ENCODE results near the gene VAT1. TPM values are rescaled to one million over a fixed set of nuclear protein-coding genes. Genes with fewer than 3 reads are reported as not detected.
"Not testable (repeated sequence)": the region's sequence is repeated elsewhere in the genome, so short reads cannot be mapped to it uniquely, and the experiment has no call there.

Gene VAT1
- total and polyA plus RNA-seq, 2 experiments from 2014 or later: 223 to 238 TPM

DNA sequence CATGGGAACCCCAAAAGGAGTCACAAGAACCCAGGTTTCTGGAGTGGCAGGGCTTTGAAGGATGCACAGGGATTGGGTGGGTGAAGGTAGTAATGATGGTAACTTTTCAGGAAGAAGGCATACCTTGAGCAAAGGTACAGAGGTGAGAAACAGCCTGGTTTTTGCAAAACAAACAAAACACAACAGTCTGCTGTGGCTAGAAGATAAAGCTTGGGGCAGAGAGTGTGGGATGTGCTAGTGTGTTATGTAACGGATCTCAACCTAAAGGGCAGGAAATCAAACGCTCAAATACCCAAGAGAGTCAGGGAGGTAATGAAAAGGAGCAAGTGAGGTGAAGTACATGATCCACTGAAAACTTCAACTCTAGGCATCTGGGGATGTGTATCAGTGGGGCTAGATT lies 46.9 kb downstream of the VAT1 start:
- DNase-seq: no peak
- Histone ChIP-seq H3K36me3 (ENCODE audit: low read depth) (no peaks in the 10 kb centered on the region), H3K27me3 (replicated peaks; ENCODE audit: insufficient read depth) (no peaks in the 10 kb centered on the region), H3K4me1 (ENCODE audit: insufficient read depth) (peaks cover 5% of the 10 kb centered on the region; the same call in 1 of the 2 replicates), H2AFZ (no peak overlapping the region), H3K4me2 (ENCODE audit: unreplicated experiment) (no peak overlapping the region), H3K9ac (no peak overlapping the region), H3K9me3 (ENCODE audit: low read depth) (no peaks in the 10 kb centered on the region), H3F3A (ENCODE audit: insufficient read depth) (no peaks in the 10 kb centered on the region), H3K9me2 (ENCODE audit: insufficient read depth) (no peaks in the 10 kb centered on the region), H4K20me1 (ENCODE audit: insufficient read depth) (no peaks in the 10 kb centered on the region), H3K79me2 (ENCODE audit: insufficient read depth) (0 out of 2 replicates have a peak, but pooled peaks cover 6% of the 10 kb centered on the region), H3K27ac (no peak overlapping the region), H3K4me3 (no peak overlapping the region)
- WGBS, 2 experiments (ENCODE audit: low coverage in 1 of 2, low lambda C conversion rate in 2 of 2, missing lambda C conversion rate in 2 of 2): 61 to 68% methylated on average over 2 of the region's 2 CpGs
- in situ Hi-C loops (cut with MboI): no loop called here
- TF ChIP-seq EZH2 (IDR thresholded peaks at IDR 0.05; ENCODE audit: insufficient read depth, poor library complexity, severe bottlenecking) (no peak), EZH2phosphoT487 (IDR thresholded peaks at IDR 0.05; ENCODE audit: insufficient read depth, low read depth) (no peak)

DNA sequence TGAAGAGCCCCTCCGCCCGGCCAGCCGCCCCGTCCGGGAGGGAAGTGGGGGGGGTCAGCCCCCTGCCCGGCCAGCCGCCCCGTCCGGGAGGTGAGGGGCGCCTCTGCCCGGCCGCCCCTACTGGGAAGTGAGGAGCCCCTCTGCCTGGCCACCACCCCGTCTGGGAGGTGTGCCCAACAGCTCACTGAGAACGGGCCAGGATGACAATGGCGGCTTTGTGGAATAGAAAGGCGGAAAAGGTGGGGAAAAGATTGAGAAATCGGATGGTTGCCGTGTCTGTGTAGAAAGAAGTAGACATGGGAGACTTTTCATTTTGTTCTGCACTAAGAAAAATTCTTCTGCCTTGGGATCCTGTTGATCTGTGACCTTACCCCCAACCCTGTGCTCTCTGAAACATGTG lies 48.9 kb downstream of the VAT1 start:
- DNase-seq; H3K27me3 ChIP-seq (replicated peaks; ENCODE audit: insufficient read depth); H2AFZ ChIP-seq; H4K20me1 ChIP-seq (ENCODE audit: insufficient read depth); H3K9me2 ChIP-seq (ENCODE audit: insufficient read depth); H3K9me3 ChIP-seq (ENCODE audit: low read depth); H3K9ac ChIP-seq; H3K4me3 ChIP-seq; H3K4me1 ChIP-seq (ENCODE audit: insufficient read depth); H3K4me2 ChIP-seq (ENCODE audit: unreplicated experiment); in situ Hi-C loops (cut with MboI); H3F3A ChIP-seq (ENCODE audit: insufficient read depth); H3K36me3 ChIP-seq (ENCODE audit: low read depth); H3K27ac ChIP-seq; H3K79me2 ChIP-seq (ENCODE audit: insufficient read depth): not testable (repeated sequence)
- WGBS, 2 experiments (ENCODE audit: low coverage in 1 of 2, low lambda C conversion rate in 2 of 2, missing lambda C conversion rate in 2 of 2): 60 to 64% methylated on average over 5 to 7 of the region's 18 CpGs

DNA sequence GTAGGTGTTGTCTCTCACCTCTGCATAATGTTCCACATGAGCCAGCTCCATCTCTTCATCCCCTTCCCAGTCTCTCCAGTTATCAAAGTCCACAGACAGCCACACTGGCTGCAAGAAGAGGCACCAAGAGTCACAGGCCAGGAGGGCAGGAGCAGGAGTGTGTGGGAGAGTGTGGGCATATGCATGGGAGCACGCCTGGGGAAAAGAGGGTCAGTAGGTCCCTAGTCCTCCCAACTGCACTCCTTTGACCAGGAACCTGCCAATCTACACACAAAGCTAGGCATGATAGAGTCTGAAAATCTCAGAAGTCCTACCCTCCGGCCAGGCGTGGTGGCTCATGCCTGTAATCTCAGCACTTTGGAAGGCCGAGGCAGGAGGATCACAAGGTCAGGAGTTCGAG lies 50.6 kb downstream of the VAT1 start:
- TF ChIP-seq EZH2phosphoT487 (IDR thresholded peaks at IDR 0.05; ENCODE audit: insufficient read depth, low read depth): no peak
- no peak for TF ChIP-seq EZH2 (IDR thresholded peaks at IDR 0.05; ENCODE audit: insufficient read depth, poor library complexity, severe bottlenecking)
- no peaks in the 10 kb centered on the region for H3K9me3 ChIP-seq (ENCODE audit: low read depth)
- no peaks in the 10 kb centered on the region for H4K20me1 ChIP-seq (ENCODE audit: insufficient read depth)
- H3K27me3 ChIP-seq (replicated peaks; ENCODE audit: insufficient read depth): no peaks in the 10 kb centered on the region
- in situ Hi-C loops (cut with MboI): no loop called here
- no peak overlapping the region for H2AFZ ChIP-seq
- WGBS, 2 experiments (ENCODE audit: low coverage in 1 of 2, low lambda C conversion rate in 2 of 2, missing lambda C conversion rate in 2 of 2): 73 to 75% methylated on average over 5 of the region's 5 CpGs
- DNase-seq: no peak
- no peaks in the 10 kb centered on the region for H3K9me2 ChIP-seq (ENCODE audit: insufficient read depth)
- no peaks in the 10 kb centered on the region for H3K4me1 ChIP-seq (ENCODE audit: insufficient read depth)
- H3K4me2 ChIP-seq (ENCODE audit: unreplicated experiment): no peak overlapping the region
- H3K36me3 ChIP-seq (ENCODE audit: low read depth): no peaks in the 10 kb centered on the region
- H3F3A ChIP-seq (ENCODE audit: insufficient read depth): peaks cover 13% of the 10 kb centered on the region; the same call in 1 of the 2 replicates
- H3K27ac ChIP-seq: no peak overlapping the region
- H3K9ac ChIP-seq: no peak overlapping the region
- H3K4me3 ChIP-seq: no peak overlapping the region
- no peaks in the 10 kb centered on the region for H3K79me2 ChIP-seq (ENCODE audit: insufficient read depth)

DNA sequence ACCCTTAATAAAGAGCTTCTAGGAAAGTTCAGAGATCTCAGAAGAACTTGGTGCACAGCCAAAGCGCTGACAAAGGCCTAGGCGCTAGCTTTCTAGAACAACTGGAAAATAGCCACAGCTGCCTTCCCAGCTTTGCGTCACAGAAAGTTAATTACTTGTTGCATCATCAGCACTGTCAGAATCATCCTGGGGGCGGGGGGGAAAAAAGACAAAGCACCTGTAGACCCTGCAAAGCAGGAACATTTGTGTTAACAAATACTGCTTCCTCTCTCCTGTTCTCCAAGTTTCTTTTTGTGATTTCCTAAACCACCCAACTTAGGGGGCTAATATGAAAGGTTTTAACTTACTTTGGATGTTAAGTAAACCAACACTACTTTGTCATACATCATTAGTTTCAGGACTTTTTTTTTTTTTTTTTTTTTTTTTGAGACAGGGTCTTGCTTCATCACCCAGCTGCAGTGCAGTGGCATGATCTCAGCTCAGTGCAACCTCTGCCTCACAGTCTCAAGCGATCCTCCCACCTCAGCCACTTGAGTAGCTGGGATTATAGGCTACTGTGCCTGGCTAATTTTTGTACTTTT lies 53.1 kb downstream of the VAT1 start:
- peak; percentile 51 for DNase-seq
- TF ChIP-seq EZH2 (IDR thresholded peaks at IDR 0.05; ENCODE audit: insufficient read depth, poor library complexity, severe bottlenecking) (no peak), EZH2phosphoT487 (IDR thresholded peaks at IDR 0.05; ENCODE audit: insufficient read depth, low read depth) (no peak)

DNA sequence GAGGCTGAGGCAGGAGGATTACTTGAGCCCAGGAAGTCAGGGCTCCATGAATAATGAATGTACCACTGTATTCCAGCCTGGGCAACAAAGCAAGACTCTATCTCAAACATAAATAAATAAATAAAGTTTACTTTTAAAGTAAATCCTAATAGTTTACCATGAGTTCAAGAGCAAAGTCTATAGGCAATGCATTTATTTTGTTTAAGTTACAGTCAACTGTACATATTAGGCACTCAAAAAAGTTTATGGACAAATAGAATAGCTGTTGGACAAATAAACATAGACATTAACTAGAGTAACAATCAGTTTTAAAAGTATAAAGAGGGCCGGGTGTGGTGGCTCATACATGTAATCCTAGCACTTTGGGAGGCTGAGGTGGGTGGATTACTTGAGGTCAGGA lies 54.3 kb downstream of the VAT1 start:
- Histone ChIP-seq H3K27me3 (replicated peaks; ENCODE audit: insufficient read depth) (no peaks in the 10 kb centered on the region), H4K20me1 (ENCODE audit: insufficient read depth) (no peaks in the 10 kb centered on the region), H3K27ac (no peak overlapping the region), H3K4me2 (ENCODE audit: unreplicated experiment) (no peak overlapping the region), H3F3A (ENCODE audit: insufficient read depth) (peaks cover 13% of the 10 kb centered on the region; the same call in 1 of the 2 replicates), H2AFZ (no peak overlapping the region), H3K9ac (no peak overlapping the region), H3K4me1 (ENCODE audit: insufficient read depth) (peaks cover 5% of the 10 kb centered on the region), H3K9me3 (ENCODE audit: low read depth) (no peaks in the 10 kb centered on the region), H3K9me2 (ENCODE audit: insufficient read depth) (no peaks in the 10 kb centered on the region), H3K4me3 (no peak overlapping the region), H3K36me3 (ENCODE audit: low read depth) (no peaks in the 10 kb centered on the region), H3K79me2 (ENCODE audit: insufficient read depth) (peaks cover 12% of the 10 kb centered on the region)
- DNase-seq: no peak
- in situ Hi-C loops (cut with MboI): no loop called here
- 36 to 67% methylated on average over 1 of the region's 1 CpG for WGBS, 2 experiments (ENCODE audit: low coverage in 1 of 2, low lambda C conversion rate in 2 of 2, missing lambda C conversion rate in 2 of 2)
- no peak for TF ChIP-seq EZH2 (IDR thresholded peaks at IDR 0.05; ENCODE audit: insufficient read depth, poor library complexity, severe bottlenecking)
- TF ChIP-seq EZH2phosphoT487 (IDR thresholded peaks at IDR 0.05; ENCODE audit: insufficient read depth, low read depth): no peak

More for the DNA sequence above, 53.1 kb downstream of the VAT1 start:
- in situ Hi-C loops (cut with MboI): no loop called here
- Histone ChIP-seq H3K79me2 (ENCODE audit: insufficient read depth) (0 out of 2 replicates have a peak, but pooled peaks cover under 1% of the 10 kb centered on the region), H3K4me1 (ENCODE audit: insufficient read depth) (no peaks in the 10 kb centered on the region), H3K4me3 (no peak overlapping the region), H3K9me3 (ENCODE audit: low read depth) (no peaks in the 10 kb centered on the region), H3K9ac (no peak overlapping the region), H3K36me3 (ENCODE audit: low read depth) (no peaks in the 10 kb centered on the region), H3F3A (ENCODE audit: insufficient read depth) (peaks cover 13% of the 10 kb centered on the region; the same call in 1 of the 2 replicates), H3K4me2 (ENCODE audit: unreplicated experiment) (no peak overlapping the region), H4K20me1 (ENCODE audit: insufficient read depth) (no peaks in the 10 kb centered on the region), H3K27me3 (replicated peaks; ENCODE audit: insufficient read depth) (no peaks in the 10 kb centered on the region), H2AFZ (no peak overlapping the region), H3K9me2 (ENCODE audit: insufficient read depth) (no peaks in the 10 kb centered on the region), H3K27ac (no peak overlapping the region)
- WGBS, 2 experiments (ENCODE audit: low coverage in 1 of 2, low lambda C conversion rate in 2 of 2, missing lambda C conversion rate in 2 of 2): 42 to 45% methylated on average over 5 of the region's 5 CpGs

Other genes with a start within 250 kb of the VAT1 start
- 93.0 and 96.0 TPM in 2 replicates for gene VPS25, start 248.9 kb downstream of the VAT1 start, total RNA-seq (2014; rRNA removed; shearing (Covaris generic))
- 103 TPM in 2 replicates for gene VPS25, start 248.9 kb downstream of the VAT1 start, polyA plus RNA-seq (2016; fragmentation: Nextera tagmentation; extraction: Ambion mirVana)
- 3.0 and 3.4 TPM in 2 replicates for gene WNK4, start 241.8 kb downstream of the VAT1 start, total RNA-seq (2014; rRNA removed; shearing (Covaris generic))
- gene WNK4, start 241.8 kb downstream of the VAT1 start, polyA plus RNA-seq (2016; fragmentation: Nextera tagmentation; extraction: Ambion mirVana): 11.4 and 12.6 TPM in 2 replicates
- gene COA3, start 223.7 kb downstream of the VAT1 start, total RNA-seq (2014; rRNA removed; shearing (Covaris generic)): 39.1 and 48.0 TPM in 2 replicates
- 125 TPM in 2 replicates for gene COA3, start 223.7 kb downstream of the VAT1 start, polyA plus RNA-seq (2016; fragmentation: Nextera tagmentation; extraction: Ambion mirVana)
- not detected in 2 replicates for gene CNTD1, start 223.5 kb downstream of the VAT1 start, total RNA-seq (2014; rRNA removed; shearing (Covaris generic))
- gene CNTD1, start 223.5 kb downstream of the VAT1 start, polyA plus RNA-seq (2016; fragmentation: Nextera tagmentation; extraction: Ambion mirVana): 0.14 and 0.71 TPM in 2 replicates
- gene BECN1, start 198.1 kb downstream of the VAT1 start, total RNA-seq (2014; rRNA removed; shearing (Covaris generic)): 134 and 191 TPM in 2 replicates
- gene BECN1, start 198.1 kb downstream of the VAT1 start, polyA plus RNA-seq (2016; fragmentation: Nextera tagmentation; extraction: Ambion mirVana): 105 and 117 TPM in 2 replicates
- 88.1 and 104 TPM in 2 replicates for gene PSME3, start 189.0 kb downstream of the VAT1 start, total RNA-seq (2014; rRNA removed; shearing (Covaris generic))
- gene PSME3, start 189.0 kb downstream of the VAT1 start, polyA plus RNA-seq (2016; fragmentation: Nextera tagmentation; extraction: Ambion mirVana): 170 and 176 TPM in 2 replicates
- gene AOC2, start 177.8 kb downstream of the VAT1 start, total RNA-seq (2014; rRNA removed; shearing (Covaris generic)): 0.13 and 0.22 TPM in 2 replicates
- gene AOC2, start 177.8 kb downstream of the VAT1 start, polyA plus RNA-seq (2016; fragmentation: Nextera tagmentation; extraction: Ambion mirVana): 0.09 and 0.14 TPM in 2 replicates
- gene AOC3, start 171.2 kb downstream of the VAT1 start, total RNA-seq (2014; rRNA removed; shearing (Covaris generic)): 0.13 TPM in 1 of 2 replicates, not detected in the other
- gene AOC3, start 171.2 kb downstream of the VAT1 start, polyA plus RNA-seq (2016; fragmentation: Nextera tagmentation; extraction: Ambion mirVana): 0.05 TPM in 1 of 2 replicates, not detected in the other
- not detected in 2 replicates for gene G6PC1, start 121.6 kb downstream of the VAT1 start, total RNA-seq (2014; rRNA removed; shearing (Covaris generic))
- not detected in 2 replicates for gene G6PC1, start 121.6 kb downstream of the VAT1 start, polyA plus RNA-seq (2016; fragmentation: Nextera tagmentation; extraction: Ambion mirVana)
- 18.1 and 24.9 TPM in 2 replicates for gene AARSD1, start 57.9 kb downstream of the VAT1 start, total RNA-seq (2014; rRNA removed; shearing (Covaris generic))
- gene AARSD1, start 57.9 kb downstream of the VAT1 start, polyA plus RNA-seq (2016; fragmentation: Nextera tagmentation; extraction: Ambion mirVana): 37.5 and 46.1 TPM in 2 replicates
- gene PTGES3L, start 42.3 kb downstream of the VAT1 start, total RNA-seq (2014; rRNA removed; shearing (Covaris generic)): not detected in 2 replicates
- gene PTGES3L, start 42.3 kb downstream of the VAT1 start, polyA plus RNA-seq (2016; fragmentation: Nextera tagmentation; extraction: Ambion mirVana): 0.62 and 0.90 TPM in 2 replicates
- 6.4 and 8.0 TPM in 2 replicates for gene RUNDC1, start 41.8 kb downstream of the VAT1 start, total RNA-seq (2014; rRNA removed; shearing (Covaris generic))
- 7.6 and 9.3 TPM in 2 replicates for gene RUNDC1, start 41.8 kb downstream of the VAT1 start, polyA plus RNA-seq (2016; fragmentation: Nextera tagmentation; extraction: Ambion mirVana)
- gene RPL27, start 24.0 kb downstream of the VAT1 start, total RNA-seq (2014; rRNA removed; shearing (Covaris generic)): 928 and 1,286 TPM in 2 replicates
- 1,038 and 1,095 TPM in 2 replicates for gene RPL27, start 24.0 kb downstream of the VAT1 start, polyA plus RNA-seq (2016; fragmentation: Nextera tagmentation; extraction: Ambion mirVana)
- gene IFI35, start 15.6 kb downstream of the VAT1 start, total RNA-seq (2014; rRNA removed; shearing (Covaris generic)): 21.8 and 27.7 TPM in 2 replicates
- 23.3 and 27.6 TPM in 2 replicates for gene IFI35, start 15.6 kb downstream of the VAT1 start, polyA plus RNA-seq (2016; fragmentation: Nextera tagmentation; extraction: Ambion mirVana)
- gene RND2, start 2.8 kb upstream of the VAT1 start, total RNA-seq (2014; rRNA removed; shearing (Covaris generic)): 0.11 TPM in 1 of 2 replicates, not detected in the other
- gene RND2, start 2.8 kb upstream of the VAT1 start, polyA plus RNA-seq (2016; fragmentation: Nextera tagmentation; extraction: Ambion mirVana): 0.18 and 0.30 TPM in 2 replicates
- gene BRCA1, start 103.0 kb upstream of the VAT1 start, total RNA-seq (2014; rRNA removed; shearing (Covaris generic)): 13.6 and 21.6 TPM in 2 replicates
- gene BRCA1, start 103.0 kb upstream of the VAT1 start, polyA plus RNA-seq (2016; fragmentation: Nextera tagmentation; extraction: Ambion mirVana): 11.7 and 12.7 TPM in 2 replicates
- 109 and 121 TPM in 2 replicates for gene NBR1, start 148.8 kb upstream of the VAT1 start, total RNA-seq (2014; rRNA removed; shearing (Covaris generic))
- 71.5 and 71.6 TPM in 2 replicates for gene NBR1, start 148.8 kb upstream of the VAT1 start, polyA plus RNA-seq (2016; fragmentation: Nextera tagmentation; extraction: Ambion mirVana)
- 10.2 and 15.4 TPM in 2 replicates for gene TMEM106A, start 189.5 kb upstream of the VAT1 start, total RNA-seq (2014; rRNA removed; shearing (Covaris generic))
- 5.1 and 5.9 TPM in 2 replicates for gene TMEM106A, start 189.5 kb upstream of the VAT1 start, polyA plus RNA-seq (2016; fragmentation: Nextera tagmentation; extraction: Ambion mirVana)
- gene CCDC200, start 206.2 kb upstream of the VAT1 start, total RNA-seq (2014; rRNA removed; shearing (Covaris generic)): not detected in 2 replicates
- 0.37 and 0.70 TPM in 2 replicates for gene CCDC200, start 206.2 kb upstream of the VAT1 start, polyA plus RNA-seq (2016; fragmentation: Nextera tagmentation; extraction: Ambion mirVana)
- gene RNU2-1, start 211.6 kb upstream of the VAT1 start, total RNA-seq (2014; rRNA removed; shearing (Covaris generic)): not detected in 2 replicates
- 3.7 and 5.0 TPM in 2 replicates for gene RNU2-1, start 211.6 kb upstream of the VAT1 start, polyA plus RNA-seq (2016; fragmentation: Nextera tagmentation; extraction: Ambion mirVana)